ENCODE measurements around the gene CIDEC.

Gene CIDEC

GRCh38 chr3:9887480-9887879 is 7.4 kb upstream of the CIDEC start:
- Histone ChIP-seq H3K36me3 (ENCODE audit: insufficient read depth) (no peaks in the 10 kb centered on the region), H3K4me2 (no peak overlapping the region), H4K20me1 (ENCODE audit: insufficient read depth) (no peaks in the 10 kb centered on the region), H3K4me1 (ENCODE audit: low read depth, poor library complexity, severe bottlenecking) (peaks cover 3% of the 10 kb centered on the region), H2AFZ (ENCODE audit: low read depth) (no peak overlapping the region), H3K9ac (no peak overlapping the region), H3K79me2 (ENCODE audit: insufficient read depth, low read depth) (peaks cover 14% of the 10 kb centered on the region), H3K27ac (no peak overlapping the region), H3K4me3 (IDR thresholded peaks at IDR 0.05; ENCODE audit: insufficient read depth, low read depth, low read length) (no peak overlapping the region), H3K27me3 (ENCODE audit: insufficient read depth, low read depth) (no peaks in the 10 kb centered on the region)
- TF ChIP-seq CTCF (conservative IDR thresholded peaks at IDR 0.05; ENCODE audit: low read depth, low read length) = no peak

- Histone ChIP-seq H3K9ac (no peak overlapping the region), H3K4me3 (IDR thresholded peaks at IDR 0.05; ENCODE audit: insufficient read depth, low read depth, low read length) (no peak overlapping the region), H3K4me1 (ENCODE audit: low read depth, poor library complexity, severe bottlenecking) (peaks cover 3% of the 10 kb centered on the region), H2AFZ (ENCODE audit: low read depth) (no peak overlapping the region), H3K27ac (no peak overlapping the region), H3K36me3 (ENCODE audit: insufficient read depth) (no peaks in the 10 kb centered on the region), H3K27me3 (ENCODE audit: insufficient read depth, low read depth) (no peaks in the 10 kb centered on the region), H3K79me2 (ENCODE audit: insufficient read depth, low read depth) (peaks cover 8% of the 10 kb centered on the region), H4K20me1 (ENCODE audit: insufficient read depth) (no peaks in the 10 kb centered on the region), H3K4me2 (no peak overlapping the region)
- TF ChIP-seq CTCF (conservative IDR thresholded peaks at IDR 0.05; ENCODE audit: low read depth, low read length) = no peak
Observed at GRCh38 chr3:9886328-9886727, 6.3 kb upstream of the CIDEC start.

- Histone ChIP-seq H4K20me1 (ENCODE audit: insufficient read depth) (no peaks in the 10 kb centered on the region), H3K36me3 (ENCODE audit: insufficient read depth) (no peaks in the 10 kb centered on the region), H3K4me2 (no peak overlapping the region), H3K79me2 (ENCODE audit: insufficient read depth, low read depth) (no peaks in the 10 kb centered on the region), H3K4me1 (ENCODE audit: low read depth, poor library complexity, severe bottlenecking) (peaks cover 2% of the 10 kb centered on the region), H3K4me3 (IDR thresholded peaks at IDR 0.05; ENCODE audit: insufficient read depth, low read depth, low read length) (no peak overlapping the region), H3K9ac (no peak overlapping the region), H3K27me3 (ENCODE audit: insufficient read depth, low read depth) (no peaks in the 10 kb centered on the region), H2AFZ (ENCODE audit: low read depth) (no peak overlapping the region), H3K27ac (no peak overlapping the region)
- no peak for TF ChIP-seq CTCF (conservative IDR thresholded peaks at IDR 0.05; ENCODE audit: low read depth, low read length)
Observed at GRCh38 chr3:9884555-9885165, 4.6 kb upstream of the CIDEC start.

GRCh38 chr3:9883706-9884554 is 3.9 kb upstream of the CIDEC start:
- no peak overlapping the region for H3K27ac ChIP-seq
- no peaks in the 10 kb centered on the region for H4K20me1 ChIP-seq (ENCODE audit: insufficient read depth)
- H3K4me3 ChIP-seq (IDR thresholded peaks at IDR 0.05; ENCODE audit: insufficient read depth, low read depth, low read length) = no peak overlapping the region
- TF ChIP-seq CTCF (conservative IDR thresholded peaks at IDR 0.05; ENCODE audit: low read depth, low read length) = no peak
- H3K79me2 ChIP-seq (ENCODE audit: insufficient read depth, low read depth) = no peaks in the 10 kb centered on the region
- H3K4me1 ChIP-seq (ENCODE audit: low read depth, poor library complexity, severe bottlenecking) = peaks cover 9% of the 10 kb centered on the region
- no peaks in the 10 kb centered on the region for H3K36me3 ChIP-seq (ENCODE audit: insufficient read depth)
- no peak overlapping the region for H3K4me2 ChIP-seq
- no peaks in the 10 kb centered on the region for H3K27me3 ChIP-seq (ENCODE audit: insufficient read depth, low read depth)
- no peak overlapping the region for H3K9ac ChIP-seq
- no peak overlapping the region for H2AFZ ChIP-seq (ENCODE audit: low read depth)

Data from KMS-11 (cell line).